Right lobe of liver (tissue), 6 donors: ENCODE data around the gene C5orf46. TPM values are rescaled to one million over a fixed set of nuclear protein-coding genes. Genes with fewer than 3 reads are reported as not detected.

ENCODE experiments used
- ATAC-seq, 4 donors: fragments of 200-7000 bp; cut with Tn5 transposase; one replicate each; pipeline ENCODE4 v1.9.1; 2020; ENCODE audit warnings: mild to moderate bottlenecking in 4 of 4, moderate library complexity in 4 of 4
- DNase-seq, 3 donors: peaks; one replicate each; pipeline ENCODE4 v3.0.0-alpha.2; 2020
- H3K27ac ChIP-seq, 3 donors: fragments of 200-600 bp; one replicate each; pipeline ENCODE4 v1.8.0; 2022
- H3K27me3 ChIP-seq, 2 donors: fragments of 200-600 bp; one replicate each; pipeline ENCODE4 v1.8.0; 2022
- H3K36me3 ChIP-seq, 4 donors: fragments of 200-600 bp; sonication (generic) in 1 of 4; one replicate each; pipeline versions ENCODE4 v1.5.1 to v1.8.0; 2017 to 2022; ENCODE audit warnings: control low read depth in 1 of 4
- H3K4me1 ChIP-seq, 4 donors: fragments of 200-600 bp; sonication (generic) in 1 of 4; one replicate each; pipeline versions ENCODE4 v1.5.1 to v1.8.0; 2017 to 2022; ENCODE audit warnings: control low read depth in 1 of 4
- H3K4me3 ChIP-seq, 3 donors: fragments of 200-600 bp; one replicate each; pipeline ENCODE4 v1.8.0; 2022
- H3K9me3 ChIP-seq, 4 donors: fragments of 200-600 bp; sonication (generic) in 1 of 4; one replicate each; pipeline versions ENCODE4 v1.5.1 to v1.8.0; 2017 to 2022; ENCODE audit warnings: control low read depth in 1 of 4
- POLR2A ChIP-seq: fragments of 450-650 bp; IDR thresholded peaks from one replicate; pipeline ENCODE4 v1.6.1; 2017; ENCODE audit warnings: antibody characterized with exemption, mild to moderate bottlenecking
- WGBS: methylation state at CpG from one replicate; pipeline ENCODE4 v1.1.6; 2018; ENCODE audit warnings: low coverage, low lambda C conversion rate; ENCODE audit not compliant: insufficient coverage; ENCODE audit errors: missing lambda C conversion rate; 5-methylcytosine and 5-hydroxymethylcytosine counted together
- intact Hi-C, 2 donors: fragments of 100-400 bp; cut with DNase I; formaldehyde crosslinking; loops; one replicate each; pipeline versions ENCODE4 v1.11.2 to v1.14.1; 2022
- total RNA-seq, 6 experiments: library from RNA; depleted of rRNA in 2 of 6; stranded (reverse); fragments of >200 nt in 2 of 6; fragmentation: NEBNext Ultra II Directional in 3 of 6; extraction: Animal tissue kit (Norgen Biotek cat#: 25700) in 3 of 6; gene quantifications; one replicate each; pipeline versions ENCODE4 v1.1.0 to v1.2.4, GENCODE V29; 2016 to 2023
- TF ChIP-seq, protein P1 (sequence below), 4 donors: fragments of 200-600 bp in 3 of 4; fragments of 450-650 bp in 1 of 4; IDR thresholded peaks; one replicate each; pipeline versions ENCODE4 v1.5.1 to v1.8.0; 2016 to 2022; ENCODE audit warnings: antibody characterized with exemption in 4 of 4, mild to moderate bottlenecking in 2 of 4
- donor health status: DM: no; HTN: yes; CAD: no.
- donor health status: DM: no; HTN: no; CAD: no.
- donor health status: DM: no; HTN: no; CAD: no.
- donor health status: DM: no; HTN: yes; CAD: no.
- donor health status: DM: no; HTN: yes; CAD: no.

Gene C5orf46
- total RNA-seq, 6 experiments from 2014 or later, result 0.84 TPM; not detected in 5

DNA sequence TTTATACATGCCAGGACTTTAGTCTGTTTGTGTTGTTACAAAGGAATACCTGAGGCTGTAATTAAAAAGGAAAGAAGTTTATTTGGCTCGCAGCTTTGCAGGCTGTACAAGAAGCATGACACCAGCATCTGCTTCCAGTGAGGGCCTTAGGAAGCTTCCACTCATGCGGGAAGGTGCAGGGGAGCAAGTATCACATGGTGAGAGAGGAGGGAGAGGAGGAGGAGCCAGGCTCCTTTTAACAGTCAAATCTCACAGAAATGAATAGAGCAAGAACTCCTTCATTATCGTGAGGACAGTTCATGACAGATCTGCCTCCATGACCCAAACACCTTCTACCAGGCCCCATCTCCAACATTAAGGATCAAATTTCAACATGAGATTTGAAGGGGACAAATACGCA is 18.7 kb upstream of the C5orf46 start:
- TF ChIP-seq, protein P1, sequence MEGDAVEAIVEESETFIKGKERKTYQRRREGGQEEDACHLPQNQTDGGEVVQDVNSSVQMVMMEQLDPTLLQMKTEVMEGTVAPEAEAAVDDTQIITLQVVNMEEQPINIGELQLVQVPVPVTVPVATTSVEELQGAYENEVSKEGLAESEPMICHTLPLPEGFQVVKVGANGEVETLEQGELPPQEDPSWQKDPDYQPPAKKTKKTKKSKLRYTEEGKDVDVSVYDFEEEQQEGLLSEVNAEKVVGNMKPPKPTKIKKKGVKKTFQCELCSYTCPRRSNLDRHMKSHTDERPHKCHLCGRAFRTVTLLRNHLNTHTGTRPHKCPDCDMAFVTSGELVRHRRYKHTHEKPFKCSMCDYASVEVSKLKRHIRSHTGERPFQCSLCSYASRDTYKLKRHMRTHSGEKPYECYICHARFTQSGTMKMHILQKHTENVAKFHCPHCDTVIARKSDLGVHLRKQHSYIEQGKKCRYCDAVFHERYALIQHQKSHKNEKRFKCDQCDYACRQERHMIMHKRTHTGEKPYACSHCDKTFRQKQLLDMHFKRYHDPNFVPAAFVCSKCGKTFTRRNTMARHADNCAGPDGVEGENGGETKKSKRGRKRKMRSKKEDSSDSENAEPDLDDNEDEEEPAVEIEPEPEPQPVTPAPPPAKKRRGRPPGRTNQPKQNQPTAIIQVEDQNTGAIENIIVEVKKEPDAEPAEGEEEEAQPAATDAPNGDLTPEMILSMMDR (IDR thresholded peaks at IDR 0.05), result no peak
- no peak for TF ChIP-seq POLR2A
- H3K9me3 ChIP-seq, result no peaks in the 10 kb centered on the region
- no peak for ATAC-seq
- H3K27me3 ChIP-seq, result no peaks in the 10 kb centered on the region
- intact Hi-C loops, result no loop called here
- 88% methylated on average over 3 of the region's 4 CpGs for WGBS
- no peak overlapping the region for H3K4me3 ChIP-seq
- H3K4me1 ChIP-seq, result no peaks in the 10 kb centered on the region
- DNase-seq, result no peak
- no peaks in the 10 kb centered on the region for H3K36me3 ChIP-seq
- H3K27ac ChIP-seq, result no peak overlapping the region

DNA sequence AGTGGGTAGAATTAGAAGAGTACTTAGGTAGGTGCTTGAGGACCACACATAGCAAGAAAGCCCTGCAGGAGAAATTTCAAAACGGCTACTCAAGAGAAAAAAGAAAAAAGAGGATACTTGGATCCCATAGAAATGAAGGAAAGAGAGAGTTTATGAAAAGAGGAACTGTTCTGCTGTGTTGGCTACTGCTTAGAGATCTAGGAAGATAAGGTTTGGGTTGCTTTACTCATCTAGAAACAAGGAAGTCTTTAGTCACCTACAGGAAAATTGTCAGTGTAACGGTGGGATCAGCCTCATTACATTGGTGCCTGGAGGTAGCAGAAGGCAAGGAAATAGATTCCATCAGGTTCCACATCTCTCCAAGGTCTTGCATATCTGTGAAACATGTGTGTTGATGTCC is 14.8 kb upstream of the C5orf46 start:
- H3K27me3 ChIP-seq, result no peaks in the 10 kb centered on the region
- intact Hi-C loops, result no loop called here
- 28% methylated on average over 2 of the region's 2 CpGs for WGBS

DNA sequence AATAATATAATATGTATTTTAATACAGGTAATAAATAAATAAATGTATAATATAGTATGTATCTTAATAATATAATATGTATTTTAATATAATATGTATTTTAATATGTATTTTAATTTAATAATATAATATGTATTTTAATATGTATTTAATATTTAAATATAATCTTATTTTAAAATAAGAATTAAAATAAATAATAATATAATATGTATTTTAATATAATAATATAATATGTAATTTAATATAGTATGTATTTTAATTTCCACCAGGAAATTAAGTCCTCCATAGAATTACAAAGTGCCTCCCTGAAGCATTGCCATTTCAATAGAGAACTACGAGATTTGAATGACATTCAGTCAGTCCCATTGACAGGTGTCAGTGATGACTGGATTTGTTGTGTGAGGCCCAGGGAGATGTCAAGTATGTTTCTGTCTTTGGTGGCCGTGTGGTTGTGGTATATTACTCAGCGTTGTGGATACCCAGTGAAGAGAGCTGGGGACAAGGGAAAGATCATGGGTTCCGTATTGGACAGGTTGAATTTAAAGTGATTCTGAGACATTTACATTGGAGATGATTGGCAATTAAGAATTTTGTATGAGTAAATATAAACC is 14.2 kb upstream of the C5orf46 start:
- Histone ChIP-seq H3K36me3 (no peaks in the 10 kb centered on the region), H3K27me3 (no peaks in the 10 kb centered on the region), H3K4me1 (no peaks in the 10 kb centered on the region), H3K4me3 (no peak overlapping the region), H3K9me3 (no peaks in the 10 kb centered on the region), H3K27ac (no peak overlapping the region)
- 79% methylated on average over 4 of the region's 4 CpGs for WGBS
- intact Hi-C loops, result no loop called here
- ATAC-seq (no peak), DNase-seq (no peak)
- TF ChIP-seq, protein P1 (IDR thresholded peaks at IDR 0.05), result no peak
- no peak for TF ChIP-seq POLR2A

More for the DNA sequence above, 14.8 kb upstream of the C5orf46 start:
- Histone ChIP-seq H3K27ac (no peak overlapping the region), H3K36me3 (no peaks in the 10 kb centered on the region), H3K4me3 (no peak overlapping the region), H3K9me3 (no peaks in the 10 kb centered on the region), H3K4me1 (no peaks in the 10 kb centered on the region)
- TF ChIP-seq, protein P1 (IDR thresholded peaks at IDR 0.05), result no peak
- TF ChIP-seq POLR2A, result no peak
- DNase-seq (no peak), ATAC-seq (no peak)

DNA sequence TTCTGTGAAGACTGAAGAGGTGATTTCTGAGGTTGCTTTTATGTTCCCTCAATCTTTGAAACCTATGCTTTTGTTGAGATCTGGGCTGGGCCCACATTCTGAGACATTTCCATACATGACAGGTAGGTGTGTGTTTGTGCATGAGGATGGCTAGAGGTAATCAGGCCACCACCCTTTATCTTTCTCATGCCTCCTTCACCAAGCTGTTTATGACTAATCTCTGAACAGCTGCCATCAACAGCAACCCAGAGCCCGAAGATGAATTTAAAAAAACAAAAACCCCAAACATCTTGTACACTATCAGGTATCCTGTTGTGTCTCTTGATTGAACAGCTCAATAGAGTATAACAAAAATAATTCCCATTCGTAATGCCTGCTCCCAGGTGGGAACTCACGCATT is 12.6 kb upstream of the C5orf46 start:
- intact Hi-C loops, result no loop called here
- no peak for DNase-seq
- 87% methylated on average over 3 of the region's 3 CpGs for WGBS

More for the DNA sequence above, 12.6 kb upstream of the C5orf46 start:
- H3K27ac ChIP-seq, result no peak overlapping the region
- no peak for TF ChIP-seq POLR2A
- TF ChIP-seq, protein P1 (IDR thresholded peaks at IDR 0.05), result no peak
- H3K36me3 ChIP-seq, result no peaks in the 10 kb centered on the region
- H3K4me1 ChIP-seq, result no peaks in the 10 kb centered on the region
- H3K9me3 ChIP-seq, result no peaks in the 10 kb centered on the region
- ATAC-seq, result no peak
- H3K27me3 ChIP-seq, result no peaks in the 10 kb centered on the region
- H3K4me3 ChIP-seq, result no peak overlapping the region
